HCT116 (cell line): ENCODE data around the gene RALGPS2. TPM values are rescaled to one million over a fixed set of nuclear protein-coding genes. Genes with fewer than 3 reads are reported as not detected.

Experiments used
- ATAC-seq: fragments of 200-7000 bp; cut with Tn5 transposase; 2 replicates; pipeline ENCODE4 v1.9.1; 2020; ENCODE audit warnings: mild to moderate bottlenecking, moderate library complexity
- BruUV-seq: library from RNA; stranded (reverse); fragments of 400-500 nt; replicated peaks from 2 replicates; lab custom pipeline; 2021; lab: Mats Ljungman, UMichigan
- CTCF ChIA-PET: fragments of 300-600 bp; sonication (Branson Sonifier 250); formaldehyde crosslinking; loops from one replicate; lab custom pipeline; 2021; ENCODE audit warnings: antibody characterized with exemption; lab: Charles Lee
- POLR2A ChIA-PET: fragments of 300-600, 350-600 bp; sonication (Branson Sonifier 250); formaldehyde crosslinking; loops from one replicate; lab custom pipeline; 2021; ENCODE audit warnings: antibody characterized with exemption; lab: Charles Lee
- RAD21 ChIA-PET, 2 experiments: fragments of 300-600 bp; sonication (Branson Sonifier 250); formaldehyde crosslinking; loops; one replicate each; lab custom pipeline; 2023; ENCODE audit warnings: low total read pairs in 2 of 2; ENCODE audit not compliant: uncharacterized antibody in 2 of 2, unreplicated experiment in 2 of 2, low non-redundant PET in 1 of 2; lab: Charles Lee
- DNase-seq: peaks from one replicate; pipeline ENCODE4 v3.0.0-alpha.2; 2010; ENCODE audit warnings: low read depth, low spot score
- H2AFZ ChIP-seq: fragments of 200-600 bp; shearing (Covaris generic), sonication (generic); 2 replicates; pipeline ENCODE4 v1.6.1; 2017; ENCODE audit warnings: low read depth, mixed run types, mixed read lengths, antibody characterized with exemption, low read length; ENCODE audit not compliant: poor library complexity, severe bottlenecking
- H3K27ac ChIP-seq: 2 replicates; pipeline ENCODE4 v1.5.1; 2012; ENCODE audit warnings: low read depth, low read length
- H3K27me3 ChIP-seq: fragments of 200-600 bp; sonication (generic); 2 replicates; pipeline ENCODE4 v1.6.1; 2016; ENCODE audit warnings: mixed run types, low read length, mixed read lengths; ENCODE audit not compliant: insufficient read depth
- H3K36me3 ChIP-seq, 2 experiments: fragments of 200-500 bp in 1 of 2; fragments of 200-600 bp in 1 of 2; sonication (Bioruptor generic) in 1 of 2; sonication (generic) in 1 of 2; 2 replicates each; pipeline versions ENCODE4 v1.5.1 to v1.6.1; 2014 to 2016; ENCODE audit warnings: low read length in 2 of 2, inconsistent platforms in 1 of 2, mixed read lengths in 1 of 2, mixed run types in 1 of 2; ENCODE audit not compliant: insufficient read depth in 2 of 2, control insufficient read depth in 1 of 2
- H3K4me1 ChIP-seq, 2 experiments: fragments of 200-600 bp in 1 of 2; sonication (generic) in 1 of 2; 2 replicates each; pipeline versions ENCODE4 v1.5.1 to v1.6.1; 2012 to 2017; ENCODE audit warnings: low read length in 2 of 2, inconsistent platforms in 1 of 2, mild to moderate bottlenecking in 1 of 2, mixed read lengths in 1 of 2, mixed run types in 1 of 2, moderate library complexity in 1 of 2; ENCODE audit not compliant: insufficient read depth in 2 of 2, control insufficient read depth in 1 of 2
- H3K4me2 ChIP-seq: fragments of 200-600 bp; sonication (generic); 2 replicates; pipeline ENCODE4 v1.6.1; 2017; ENCODE audit warnings: mixed run types, low read length, mixed read lengths
- H3K4me3 ChIP-seq, 2 experiments: fragments of 200-600 bp in 1 of 2; sonication (generic) in 1 of 2; replicated peaks in 1 of 2; 2 replicates each; pipeline ENCODE4 v1.5.1; 2011 to 2016; ENCODE audit warnings: low read length in 2 of 2, control low read depth in 1 of 2, low read depth in 1 of 2, mild to moderate bottlenecking in 1 of 2, mixed read lengths in 1 of 2, mixed run types in 1 of 2
- H3K79me2 ChIP-seq: fragments of 200-600 bp; sonication (generic); 2 replicates; pipeline ENCODE4 v1.6.1; 2017; ENCODE audit warnings: mild to moderate bottlenecking, mixed run types, low read length, moderate library complexity, mixed read lengths; ENCODE audit not compliant: insufficient read depth
- H3K9ac ChIP-seq: fragments of 200-600 bp; sonication (generic); 2 replicates; pipeline ENCODE4 v1.6.1; 2016; ENCODE audit warnings: low read length, mixed read lengths
- H3K9me2 ChIP-seq: fragments of 200-600 bp; sonication (generic), shearing (Covaris generic); 2 replicates; pipeline ENCODE4 v1.6.1; 2017; ENCODE audit warnings: mixed run types, mild to moderate bottlenecking, moderate library complexity; ENCODE audit not compliant: insufficient read depth
- H3K9me3 ChIP-seq, 2 experiments: fragments of 200-500 bp in 1 of 2; fragments of 200-600 bp in 1 of 2; sonication (Bioruptor generic) in 1 of 2; sonication (generic) in 1 of 2; 2 replicates each; pipeline ENCODE4 v1.6.1; 2014 to 2017; ENCODE audit warnings: low read length in 2 of 2, mixed read lengths in 2 of 2, inconsistent platforms in 1 of 2, low read depth in 1 of 2, mild to moderate bottlenecking in 1 of 2, mixed run types in 1 of 2, moderate library complexity in 1 of 2; ENCODE audit not compliant: control insufficient read depth in 1 of 2, insufficient read depth in 1 of 2
- H4K20me1 ChIP-seq: fragments of 200-600 bp; sonication (generic), shearing (Covaris generic); 2 replicates; pipeline ENCODE4 v1.6.1; 2017; ENCODE audit warnings: mixed run types, mild to moderate bottlenecking, moderate library complexity; ENCODE audit not compliant: insufficient read depth
- ATF3 ChIP-seq: IDR thresholded peaks from 2 replicates; pipeline ENCODE4 v1.6.1; 2012
- CBX3 ChIP-seq: IDR thresholded peaks from 2 replicates; pipeline ENCODE4 v1.6.1; 2012; ENCODE audit warnings: low read depth
- EGR1 ChIP-seq: IDR thresholded peaks from 2 replicates; pipeline ENCODE4 v1.6.1; 2012; ENCODE audit warnings: low read depth
- EZH2 ChIP-seq: fragments of 200-600 bp; sonication (generic); IDR thresholded peaks from 2 replicates; pipeline ENCODE4 v1.6.1; 2017; ENCODE audit warnings: antibody characterized with exemption, mixed run types
- EZH2phosphoT487 ChIP-seq: fragments of 200-600 bp; IDR thresholded peaks from 2 replicates; pipeline ENCODE4 v1.6.1; 2018; ENCODE audit warnings: antibody characterized with exemption, borderline replicate concordance
- JUND ChIP-seq: IDR thresholded peaks from 2 replicates; pipeline ENCODE4 v1.6.1; 2012
- MAX ChIP-seq: IDR thresholded peaks from 2 replicates; pipeline ENCODE4 v1.6.1; 2012
- RAD21 ChIP-seq: IDR thresholded peaks from 2 replicates; pipeline ENCODE4 v1.6.1; 2012; ENCODE audit warnings: low read depth, mild to moderate bottlenecking
- SIN3A ChIP-seq: IDR thresholded peaks from 2 replicates; pipeline ENCODE4 v1.6.1; 2012; ENCODE audit warnings: low read depth
- SP1 ChIP-seq: IDR thresholded peaks from 2 replicates; pipeline ENCODE4 v1.6.1; 2012; ENCODE audit warnings: low read depth
- SRF ChIP-seq: IDR thresholded peaks from 2 replicates; pipeline ENCODE4 v1.6.1; 2012; ENCODE audit warnings: low read depth
- TCF7L2 ChIP-seq: IDR thresholded peaks from 2 replicates; pipeline ENCODE4 v1.7.0; 2011; ENCODE audit warnings: borderline replicate concordance, inconsistent platforms; ENCODE audit not compliant: insufficient read depth, insufficient read length; ENCODE audit errors: extremely low read depth
- YY1 ChIP-seq: IDR thresholded peaks from 2 replicates; pipeline ENCODE4 v1.6.1; 2011; ENCODE audit warnings: low read length, low read depth, moderate library complexity, mild to moderate bottlenecking; ENCODE audit not compliant: insufficient replicate concordance; ENCODE audit errors: extremely low read depth
- ZFX ChIP-seq: fragments of 450-650 bp; IDR thresholded peaks from 2 replicates; pipeline ENCODE4 v1.6.1; 2017
- ZNF274 ChIP-seq: fragments of 200-500 bp; sonication (Bioruptor generic); IDR thresholded peaks from 2 replicates; pipeline ENCODE4 v1.6.1; 2014; ENCODE audit warnings: mild to moderate bottlenecking, low read depth, low read length, inconsistent platforms
- intact Hi-C: fragments of 100-400 bp; cut with micrococcal nuclease; formaldehyde crosslinking; loops from 2 replicates; pipeline ENCODE4 v1.10.0; 2022
- total RNA-seq: library from RNA; stranded (reverse); gene quantifications from one replicate; pipeline ENCODE4 v1.2.1, GENCODE V29; 2021; ENCODE audit not compliant: unreplicated experiment
- TF ChIP-seq, protein P1 (sequence below), 3 experiments: fragments of 200-600 bp in 1 of 3; sonication (generic) in 1 of 3; IDR thresholded peaks in 2 of 3; conservative IDR thresholded peaks in 1 of 3; 2 replicates each; pipeline ENCODE4 v1.5.1; 2012 to 2017; ENCODE audit warnings: low read depth in 2 of 3, low read length in 2 of 3, antibody characterized with exemption in 1 of 3, borderline replicate concordance in 1 of 3, control low read depth in 1 of 3, mild to moderate bottlenecking in 1 of 3, mixed read lengths in 1 of 3, mixed run types in 1 of 3, moderate library complexity in 1 of 3; ENCODE audit not compliant: insufficient read depth in 1 of 3
- TF ChIP-seq, protein P2 (sequence below): IDR thresholded peaks from 2 replicates; pipeline ENCODE4 v1.6.1; 2011; ENCODE audit warnings: mild to moderate bottlenecking, low read length, moderate library complexity; ENCODE audit not compliant: insufficient replicate concordance; ENCODE audit errors: extremely low read depth

RALGPS2 gene
- total RNA-seq, 1 experiment from 2014 or later = 25.6 TPM

DNA sequence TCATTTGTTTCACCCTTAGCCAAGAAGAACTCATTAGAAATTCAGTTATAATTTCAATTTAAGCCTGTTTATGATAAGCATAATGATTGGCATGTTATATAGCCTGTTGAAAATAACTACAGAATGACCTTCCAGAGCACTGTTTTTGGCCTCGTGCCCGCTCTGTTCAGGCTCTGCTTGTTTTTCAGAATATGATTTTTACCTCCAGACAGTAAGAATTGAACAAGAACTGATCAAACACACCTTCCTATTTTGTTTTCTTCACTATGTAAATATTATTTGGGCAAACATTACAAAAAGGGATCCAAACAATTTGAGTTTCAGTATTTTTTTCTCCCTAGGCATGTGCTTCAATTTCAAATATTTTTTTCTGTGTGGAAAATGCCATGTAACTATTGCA is 193.9 kb downstream of the RALGPS2 start:
- Histone ChIP-seq H3K9me3 (no peaks in the 10 kb centered on the region), H3K36me3 (no peaks in the 10 kb centered on the region), H3K79me2 (no peaks in the 10 kb centered on the region), H3K4me1 (no peaks in the 10 kb centered on the region), H3K9me2 (no peaks in the 10 kb centered on the region), H3K27ac (no peak overlapping the region), H3K9ac (no peak overlapping the region), H3K4me2 (no peak overlapping the region), H2AFZ (no peak overlapping the region), H3K4me3 (no peak overlapping the region), H3K27me3 (no peaks in the 10 kb centered on the region), H4K20me1 (no peaks in the 10 kb centered on the region)
- no peak for ATAC-seq
- CTCF ChIA-PET = no interaction called here
- intact Hi-C loops = no loop called here
- TF ChIP-seq SP1 (no peak), ZNF274 (no peak), CBX3 (no peak), EGR1 (no peak), SIN3A (no peak), EZH2phosphoT487 (no peak), RAD21 (no peak)
- DNase-seq = no peak
- BruUV-seq = no TSS peak
- POLR2A ChIA-PET = no interaction called here
- RAD21 ChIA-PET = no interaction called here

DNA sequence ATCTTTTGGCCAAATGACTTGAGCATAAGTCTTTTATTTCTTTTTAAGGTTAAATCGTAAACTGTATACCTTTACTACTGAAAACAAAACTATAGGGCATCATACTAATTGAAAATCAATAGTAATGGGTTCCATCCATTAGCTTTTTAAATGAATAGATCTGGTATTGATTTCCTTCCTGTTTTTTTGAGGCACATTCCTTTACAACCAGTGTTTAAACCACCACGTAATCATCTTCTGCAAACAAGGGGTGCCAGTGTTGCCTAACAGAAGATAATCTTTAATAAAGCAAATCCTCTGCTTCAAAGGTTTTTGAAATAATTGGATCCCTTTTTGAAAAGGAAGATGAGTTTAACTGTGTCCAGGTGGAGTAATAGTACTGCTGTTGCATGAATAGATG is 194.5 kb downstream of the RALGPS2 start:
- intact Hi-C loops = no loop called here
- no peak for TF ChIP-seq SRF
- no peak for TF ChIP-seq ATF3
- TF ChIP-seq EZH2phosphoT487 = no peak
- TF ChIP-seq JUND = no peak
- TF ChIP-seq EZH2 = no peak
- no peak for TF ChIP-seq SP1
- TF ChIP-seq ZNF274 = no peak
- TF ChIP-seq TCF7L2 = no peak
- no peak for TF ChIP-seq RAD21
- TF ChIP-seq, protein P1, sequence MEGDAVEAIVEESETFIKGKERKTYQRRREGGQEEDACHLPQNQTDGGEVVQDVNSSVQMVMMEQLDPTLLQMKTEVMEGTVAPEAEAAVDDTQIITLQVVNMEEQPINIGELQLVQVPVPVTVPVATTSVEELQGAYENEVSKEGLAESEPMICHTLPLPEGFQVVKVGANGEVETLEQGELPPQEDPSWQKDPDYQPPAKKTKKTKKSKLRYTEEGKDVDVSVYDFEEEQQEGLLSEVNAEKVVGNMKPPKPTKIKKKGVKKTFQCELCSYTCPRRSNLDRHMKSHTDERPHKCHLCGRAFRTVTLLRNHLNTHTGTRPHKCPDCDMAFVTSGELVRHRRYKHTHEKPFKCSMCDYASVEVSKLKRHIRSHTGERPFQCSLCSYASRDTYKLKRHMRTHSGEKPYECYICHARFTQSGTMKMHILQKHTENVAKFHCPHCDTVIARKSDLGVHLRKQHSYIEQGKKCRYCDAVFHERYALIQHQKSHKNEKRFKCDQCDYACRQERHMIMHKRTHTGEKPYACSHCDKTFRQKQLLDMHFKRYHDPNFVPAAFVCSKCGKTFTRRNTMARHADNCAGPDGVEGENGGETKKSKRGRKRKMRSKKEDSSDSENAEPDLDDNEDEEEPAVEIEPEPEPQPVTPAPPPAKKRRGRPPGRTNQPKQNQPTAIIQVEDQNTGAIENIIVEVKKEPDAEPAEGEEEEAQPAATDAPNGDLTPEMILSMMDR (IDR thresholded peaks at IDR 0.05 in 2 of 3, conservative IDR thresholded peaks at IDR 0.05 in 1 of 3; ENCODE audit: borderline replicate concordance in 1 of 3, insufficient read depth in 1 of 3, low read depth in 2 of 3, low read length in 2 of 3) = no peak
- TF ChIP-seq, protein P2, sequence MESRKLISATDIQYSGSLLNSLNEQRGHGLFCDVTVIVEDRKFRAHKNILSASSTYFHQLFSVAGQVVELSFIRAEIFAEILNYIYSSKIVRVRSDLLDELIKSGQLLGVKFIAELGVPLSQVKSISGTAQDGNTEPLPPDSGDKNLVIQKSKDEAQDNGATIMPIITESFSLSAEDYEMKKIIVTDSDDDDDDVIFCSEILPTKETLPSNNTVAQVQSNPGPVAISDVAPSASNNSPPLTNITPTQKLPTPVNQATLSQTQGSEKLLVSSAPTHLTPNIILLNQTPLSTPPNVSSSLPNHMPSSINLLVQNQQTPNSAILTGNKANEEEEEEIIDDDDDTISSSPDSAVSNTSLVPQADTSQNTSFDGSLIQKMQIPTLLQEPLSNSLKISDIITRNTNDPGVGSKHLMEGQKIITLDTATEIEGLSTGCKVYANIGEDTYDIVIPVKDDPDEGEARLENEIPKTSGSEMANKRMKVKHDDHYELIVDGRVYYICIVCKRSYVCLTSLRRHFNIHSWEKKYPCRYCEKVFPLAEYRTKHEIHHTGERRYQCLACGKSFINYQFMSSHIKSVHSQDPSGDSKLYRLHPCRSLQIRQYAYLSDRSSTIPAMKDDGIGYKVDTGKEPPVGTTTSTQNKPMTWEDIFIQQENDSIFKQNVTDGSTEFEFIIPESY = no peak
- no peak for TF ChIP-seq MAX
- TF ChIP-seq ZFX = no peak
- TF ChIP-seq YY1 = no peak

More for the DNA sequence above, 194.5 kb downstream of the RALGPS2 start:
- Histone ChIP-seq H3K9ac (no peak overlapping the region), H3K9me3 (no peaks in the 10 kb centered on the region), H3K9me2 (no peaks in the 10 kb centered on the region), H3K79me2 (no peaks in the 10 kb centered on the region), H3K4me2 (no peak overlapping the region), H3K36me3 (no peaks in the 10 kb centered on the region), H2AFZ (no peak overlapping the region), H3K27ac (no peak overlapping the region), H3K4me1 (no peaks in the 10 kb centered on the region), H4K20me1 (no peaks in the 10 kb centered on the region), H3K27me3 (no peaks in the 10 kb centered on the region), H3K4me3 (no peak overlapping the region)
- no peak for ATAC-seq
- CTCF ChIA-PET = no interaction called here
- no peak for DNase-seq
- RAD21 ChIA-PET = no interaction called here
- BruUV-seq = no TSS peak
- POLR2A ChIA-PET = no interaction called here
